HG02642 (cell line): ENCODE measurements around the gene CHST7.

Source experiments
- ATAC-seq: cut with Tn5 transposase; IDR thresholded peaks from one replicate; pipeline ENCODE4 v1.9.1; 2021; ENCODE audit warnings: mild to moderate bottlenecking; ENCODE audit not compliant: unreplicated experiment, poor library complexity

Gene CHST7

DNA sequence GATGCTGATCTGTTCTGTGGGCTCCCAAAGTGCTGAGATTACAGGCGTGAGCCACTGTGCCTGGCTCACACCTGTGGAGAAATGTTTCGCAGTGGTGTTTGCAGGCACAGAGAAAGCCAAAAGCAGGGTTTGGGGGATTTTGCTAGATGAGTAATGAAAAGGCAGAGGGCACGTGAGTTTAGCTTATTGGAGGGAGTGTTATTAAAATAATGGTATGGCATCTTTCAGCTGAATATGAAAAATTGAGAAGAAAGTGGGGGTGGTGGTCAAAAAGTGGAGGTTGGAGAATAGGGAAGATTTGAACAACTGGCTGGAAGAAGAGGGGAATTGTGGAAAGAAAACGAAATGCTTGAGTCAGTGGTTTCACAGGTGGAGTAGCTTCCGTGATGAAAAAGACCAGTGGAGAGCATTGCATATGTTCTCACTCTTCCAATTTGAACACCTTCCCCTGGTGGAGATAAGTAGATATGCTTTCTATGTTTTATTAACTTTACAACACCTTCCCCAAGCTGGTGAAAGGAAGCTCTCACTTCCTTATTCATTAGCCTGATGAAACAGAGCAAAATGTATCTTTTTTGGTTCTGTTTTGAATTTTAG is 1.1 kb upstream of the CHST7 start:
- ATAC-seq, result peak; percentile 35

GRCh38 chrX:46573892-46574773 is 568 bp downstream of the CHST7 start:
- peak; percentile 34 for ATAC-seq

GRCh38 chrX:46574774-46575381 is 1.3 kb downstream of the CHST7 start:
- ATAC-seq, result peak; percentile 26

- ATAC-seq, result no peak
Observed at GRCh38 chrX:46575586-46575985, 2.0 kb downstream of the CHST7 start.

DNA sequence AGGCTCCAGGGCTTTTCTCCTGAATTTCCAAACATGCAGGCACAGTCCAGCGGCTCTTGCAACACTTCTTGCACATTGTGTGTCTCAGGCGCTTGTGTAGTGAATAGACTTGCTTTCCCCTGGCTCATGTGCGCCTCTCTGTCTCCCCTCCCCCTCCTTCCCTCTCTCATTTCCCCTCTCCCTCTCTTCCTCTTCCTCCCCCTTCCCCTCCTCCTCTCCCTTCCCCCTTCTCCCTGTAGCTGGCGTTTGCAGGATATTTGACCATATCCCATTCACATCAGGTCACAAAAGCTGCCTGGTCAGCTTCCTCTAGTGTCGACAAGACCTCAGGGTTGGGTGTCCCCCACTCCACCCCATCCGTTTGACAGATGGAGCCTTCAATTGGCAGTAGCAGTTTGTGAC is 2.4 kb downstream of the CHST7 start:
- ATAC-seq, result no peak

- ATAC-seq, result no peak
Observed at GRCh38 chrX:46576458-46576857, 2.9 kb downstream of the CHST7 start.

- ATAC-seq, result no peak
Observed at GRCh38 chrX:46577221-46578005, 3.8 kb downstream of the CHST7 start.

GRCh38 chrX:46579250-46579649 is 5.7 kb downstream of the CHST7 start:
- ATAC-seq, result no peak

- no peak for ATAC-seq
Observed at GRCh38 chrX:46580613-46581012, 7.0 kb downstream of the CHST7 start.

GRCh38 chrX:46582325-46582724 is 8.8 kb downstream of the CHST7 start:
- ATAC-seq, result no peak

- ATAC-seq, result no peak
Observed at GRCh38 chrX:46582966-46583365, 9.4 kb downstream of the CHST7 start.

DNA sequence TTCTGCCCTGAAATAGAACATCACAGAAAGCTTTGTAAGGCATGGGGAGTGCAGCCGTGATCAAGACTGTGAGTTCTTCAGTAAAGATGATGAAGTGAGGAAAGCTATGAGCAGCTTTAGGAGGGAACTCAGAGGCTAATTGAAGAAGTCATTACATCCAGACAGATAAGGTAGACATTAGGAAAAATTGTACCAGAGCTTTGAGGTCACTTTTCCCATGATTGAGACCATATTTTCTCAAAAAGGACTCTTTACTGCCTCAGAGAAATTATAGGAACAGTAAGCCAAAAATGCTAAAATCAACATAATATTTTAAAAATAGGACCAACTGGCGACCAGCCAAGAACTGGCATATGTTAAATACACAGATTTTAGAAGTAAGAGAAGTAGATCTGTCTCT is 11.2 kb downstream of the CHST7 start:
- ATAC-seq, result no peak

- ATAC-seq, result peak; percentile 71
Observed at GRCh38 chrX:46587158-46587557, 13.6 kb downstream of the CHST7 start.

DNA sequence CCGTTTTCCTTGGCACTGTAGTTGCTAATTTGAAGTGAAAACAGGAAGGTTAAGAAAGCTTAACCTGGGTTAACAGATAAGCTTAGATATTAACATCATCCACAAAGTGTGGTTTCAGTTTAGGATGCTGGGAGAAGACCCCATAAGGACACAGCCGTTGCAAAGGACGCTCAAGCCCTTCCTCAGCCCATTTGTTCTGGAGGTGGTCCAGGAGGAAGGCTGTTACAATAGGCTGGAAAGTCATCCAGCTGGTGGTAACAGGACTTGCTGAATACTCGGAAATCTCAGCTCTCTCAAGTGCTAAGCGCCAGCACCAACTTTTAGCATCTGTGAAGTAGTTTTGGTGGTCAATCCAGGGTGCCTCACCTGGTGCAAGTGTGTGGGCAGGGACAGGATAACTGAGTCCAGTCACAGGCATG is 14.2 kb downstream of the CHST7 start:
- no peak for ATAC-seq

GRCh38 chrX:46588263-46588662 is 14.7 kb downstream of the CHST7 start:
- ATAC-seq, result no peak

- ATAC-seq, result no peak
Observed at GRCh38 chrX:46589977-46590723, 16.6 kb downstream of the CHST7 start.

GRCh38 chrX:46595084-46595483 is 21.5 kb downstream of the CHST7 start:
- no peak for ATAC-seq

GRCh38 chrX:46597208-46597607 is 23.6 kb downstream of the CHST7 start:
- ATAC-seq, result no peak

DNA sequence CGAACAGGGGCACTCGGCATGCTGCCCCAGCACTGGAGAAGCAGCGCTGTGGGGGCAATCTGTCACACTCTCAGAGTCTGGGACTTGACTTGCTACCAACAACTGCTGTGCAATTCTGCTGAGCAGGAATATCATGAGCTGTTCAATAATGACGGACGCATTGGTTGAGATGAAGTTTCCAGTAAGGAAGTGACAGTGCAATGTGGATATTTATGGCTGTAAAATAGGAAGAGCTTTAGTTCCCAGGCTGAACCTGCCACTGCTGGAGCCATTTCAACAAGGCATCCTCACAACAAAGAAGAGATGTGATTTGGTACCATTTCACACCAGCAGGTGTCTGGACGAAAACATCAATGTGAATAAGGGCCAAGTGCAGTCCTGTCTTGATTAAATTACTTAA is 24.2 kb downstream of the CHST7 start:
- ATAC-seq, result no peak

GRCh38 chrX:46599051-46599560 is 25.5 kb downstream of the CHST7 start:
- ATAC-seq, result no peak
